NCI-H510A (cell line): ENCODE results near the gene CTTNBP2.

Experiments
- DNase-seq: peaks from one replicate; lab custom pipeline; 2025; lab: John Stamatoyannopoulos, UW

The CTTNBP2 gene

DNA sequence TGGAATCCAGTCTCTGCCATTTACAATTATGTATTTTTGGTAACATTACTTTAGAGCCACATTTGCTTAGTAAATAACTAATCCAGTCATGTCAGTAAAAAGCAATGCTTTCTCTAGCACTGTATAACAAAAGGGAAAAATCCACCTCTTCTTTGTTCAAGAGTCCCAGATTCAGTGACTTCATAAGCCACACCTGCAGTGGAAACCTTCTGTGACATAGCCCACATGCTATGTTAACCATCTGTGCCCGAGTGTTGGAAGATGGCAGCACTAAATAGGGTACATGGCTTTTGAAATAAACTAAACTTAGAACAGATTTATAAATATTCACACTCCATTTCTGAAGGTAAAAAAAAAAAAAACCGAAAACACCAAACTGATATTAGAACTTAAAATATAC is 83.0 kb downstream of the CTTNBP2 start:
- DNase-seq: no peak

DNA sequence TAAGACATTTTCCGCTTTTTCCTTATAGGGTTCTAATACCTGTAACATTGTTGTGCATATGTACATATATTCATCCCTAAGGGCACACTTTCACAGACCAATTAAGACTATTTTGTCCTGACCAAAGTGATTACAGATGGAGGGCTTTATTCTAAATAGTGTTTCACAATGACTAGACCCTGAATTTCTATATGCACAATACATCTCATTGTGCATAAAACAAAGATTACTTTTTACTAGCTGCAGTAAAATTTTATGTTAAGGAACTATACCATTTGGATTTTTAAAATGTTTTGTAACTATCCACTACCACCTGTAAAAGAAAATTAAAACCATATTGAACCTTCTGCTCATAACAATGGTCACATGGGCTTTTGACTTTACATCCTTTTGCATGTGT is 87.8 kb downstream of the CTTNBP2 start:
- DNase-seq: no peak

DNA sequence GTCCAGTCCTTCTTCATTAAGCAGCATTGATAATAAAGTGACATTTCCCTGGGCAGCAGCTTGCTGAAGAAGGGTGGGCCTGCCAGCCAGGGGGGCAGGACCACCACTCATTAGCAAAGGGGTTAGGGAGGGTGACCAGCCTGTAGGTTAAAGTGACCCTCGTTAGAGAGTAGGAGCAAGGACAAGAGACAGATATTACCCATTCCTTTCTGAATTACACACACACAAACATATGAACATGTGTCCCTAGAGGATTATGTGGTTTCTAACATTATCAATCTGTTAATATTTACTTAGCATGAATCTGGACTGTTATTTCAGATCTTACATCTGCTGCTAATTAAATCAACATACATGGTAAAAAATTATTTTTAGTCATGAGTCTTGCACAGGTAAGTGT is 88.9 kb downstream of the CTTNBP2 start:
- DNase-seq: no peak

DNA sequence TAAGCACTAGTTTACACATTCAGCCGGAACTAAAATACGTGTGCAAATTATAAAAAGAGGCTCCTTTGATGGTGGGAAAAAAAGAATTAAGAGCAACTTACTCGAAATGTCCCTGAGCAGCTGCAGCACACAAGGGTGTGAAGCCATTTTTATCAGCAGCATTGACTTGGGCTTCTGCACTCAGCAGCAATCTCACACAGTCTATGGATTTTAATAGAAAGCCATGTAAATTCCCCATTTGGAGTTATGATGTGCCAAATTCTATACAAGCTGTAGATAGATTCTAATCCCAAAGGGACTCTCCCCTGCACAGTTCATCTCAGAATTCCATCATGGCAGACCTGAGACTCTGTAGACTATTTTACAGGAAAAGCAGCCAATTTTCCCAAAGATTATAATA is 90.5 kb downstream of the CTTNBP2 start:
- no peak for DNase-seq

DNA sequence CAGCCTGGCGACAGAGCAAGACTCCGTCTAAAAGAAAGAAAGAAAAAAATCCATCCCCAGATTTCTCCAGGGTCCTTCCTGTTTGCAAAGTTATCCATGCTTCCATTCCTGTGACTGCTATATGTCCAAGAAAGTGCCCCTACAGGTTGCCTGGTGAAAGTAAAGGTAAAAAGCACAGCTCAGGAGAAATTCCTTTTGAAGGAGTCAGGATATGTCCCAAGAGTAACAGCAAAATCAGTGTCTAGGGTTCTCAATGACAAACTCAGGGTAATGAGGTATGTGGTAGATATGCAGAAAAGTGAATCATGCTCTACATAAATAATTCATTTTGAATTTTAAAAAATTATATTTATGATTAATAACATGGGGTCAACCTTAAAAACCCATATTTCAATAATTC is 91.5 kb downstream of the CTTNBP2 start:
- no peak for DNase-seq

DNA sequence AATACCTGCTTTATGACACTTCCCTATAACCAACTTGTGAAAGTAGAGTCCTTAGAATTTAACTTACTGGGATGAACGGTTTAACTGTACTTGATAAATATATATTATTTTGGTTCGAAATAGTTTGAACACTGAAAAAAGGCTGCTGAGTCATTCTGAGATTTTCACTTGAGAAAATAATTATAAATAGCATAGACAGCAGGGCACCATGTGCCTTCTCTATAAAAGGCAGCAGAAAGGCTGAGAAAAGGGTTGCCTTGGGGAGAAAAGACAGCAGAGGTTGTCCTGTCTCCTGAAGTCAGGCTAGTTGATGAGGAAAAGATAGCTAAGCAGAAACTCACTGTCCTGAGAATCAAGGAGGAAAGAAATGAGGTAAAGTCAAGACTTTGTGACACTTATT is 92.4 kb downstream of the CTTNBP2 start:
- no peak for DNase-seq

DNA sequence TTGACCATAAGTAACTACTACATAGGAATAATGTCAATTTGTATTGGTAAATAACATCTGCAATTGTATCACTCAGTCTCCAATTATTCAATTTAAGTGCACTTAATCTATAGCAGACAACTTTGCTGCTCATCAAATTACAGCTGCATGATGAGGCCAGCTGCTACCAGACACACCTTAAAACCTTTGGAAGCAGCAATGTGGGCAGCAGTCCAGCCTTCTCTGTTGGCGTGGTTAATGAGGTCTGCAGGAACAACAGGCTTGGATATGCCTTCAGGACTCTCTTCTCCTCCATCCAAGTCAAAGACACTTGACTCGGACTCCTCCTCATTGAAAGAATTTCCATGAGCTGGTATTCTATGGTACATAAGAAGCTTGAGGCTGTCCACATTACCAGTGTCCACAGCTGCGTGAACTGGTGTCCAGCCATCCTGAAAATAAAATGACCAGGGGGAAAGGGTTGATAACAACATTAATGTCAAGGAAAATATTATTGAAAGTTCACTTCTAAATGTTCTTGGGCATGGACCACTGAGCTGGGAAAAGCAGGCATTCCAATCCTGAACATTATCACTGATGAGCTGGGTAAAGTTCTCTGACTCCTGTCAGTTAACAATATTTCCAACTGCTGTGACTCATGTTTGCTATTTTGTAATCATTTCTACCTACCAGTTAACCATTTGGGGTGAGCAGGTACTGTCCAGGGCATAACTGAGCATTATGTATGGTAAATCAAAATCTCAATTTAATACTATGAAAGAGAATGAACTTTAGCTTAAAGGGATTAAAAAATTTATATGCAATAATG is 95.7 kb downstream of the CTTNBP2 start:
- peak; percentile 20 for DNase-seq

DNA sequence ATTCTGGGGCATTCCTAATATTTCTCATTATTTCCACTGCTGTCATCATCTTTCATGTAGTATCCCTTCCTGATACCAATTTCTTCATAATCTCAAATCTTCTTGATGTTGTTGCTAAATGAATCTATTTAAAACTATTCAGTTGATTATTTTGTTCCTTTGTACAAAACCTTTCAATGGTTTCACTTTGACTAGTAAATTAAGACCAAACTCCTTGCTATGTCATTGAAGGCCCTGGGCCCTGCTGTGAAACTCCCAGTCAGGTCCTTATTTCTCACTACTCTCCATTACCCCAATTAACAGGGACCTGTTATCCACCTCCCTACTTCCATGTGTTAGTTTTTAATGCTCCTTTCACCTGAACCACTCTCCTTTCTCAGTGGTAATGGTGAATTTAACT is 97.0 kb downstream of the CTTNBP2 start:
- DNase-seq: no peak

DNA sequence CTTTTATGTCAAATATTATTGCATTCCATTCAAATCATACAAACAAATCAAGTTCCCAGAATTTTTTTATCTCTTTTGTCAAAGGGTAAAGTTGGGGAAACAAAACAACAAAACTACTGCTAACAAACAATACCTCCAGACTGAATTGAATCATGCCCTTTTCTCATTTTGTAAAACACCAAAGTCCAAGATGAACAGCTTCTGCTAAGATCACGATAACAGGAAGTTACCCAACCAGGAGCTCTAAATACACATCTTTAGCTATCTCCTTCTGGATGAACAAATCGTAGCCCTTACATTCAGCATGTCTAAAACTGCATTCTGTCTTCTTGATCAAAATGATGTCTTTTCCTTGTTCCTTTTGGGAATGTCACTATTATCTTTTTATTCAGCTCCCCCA is 97.4 kb downstream of the CTTNBP2 start:
- DNase-seq: no peak

DNA sequence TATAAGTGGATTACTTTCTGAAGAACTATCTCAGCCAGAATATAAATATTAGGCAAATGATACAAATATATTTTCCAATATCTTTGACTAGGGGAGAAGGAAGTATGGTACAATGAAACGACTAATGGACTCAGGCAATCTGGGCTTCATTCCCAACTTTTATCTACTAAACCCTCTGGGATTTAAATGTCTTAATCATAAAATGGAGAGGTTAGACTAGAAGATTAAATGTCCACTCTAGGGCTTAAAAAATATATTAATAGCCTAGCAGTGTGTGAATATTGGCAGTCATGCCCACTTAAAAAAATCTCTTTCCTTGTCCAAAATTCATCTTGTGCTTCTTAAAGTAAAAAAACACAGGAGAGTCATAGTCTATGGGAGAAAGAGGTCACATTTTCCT is 98.3 kb downstream of the CTTNBP2 start:
- DNase-seq: no peak

DNA sequence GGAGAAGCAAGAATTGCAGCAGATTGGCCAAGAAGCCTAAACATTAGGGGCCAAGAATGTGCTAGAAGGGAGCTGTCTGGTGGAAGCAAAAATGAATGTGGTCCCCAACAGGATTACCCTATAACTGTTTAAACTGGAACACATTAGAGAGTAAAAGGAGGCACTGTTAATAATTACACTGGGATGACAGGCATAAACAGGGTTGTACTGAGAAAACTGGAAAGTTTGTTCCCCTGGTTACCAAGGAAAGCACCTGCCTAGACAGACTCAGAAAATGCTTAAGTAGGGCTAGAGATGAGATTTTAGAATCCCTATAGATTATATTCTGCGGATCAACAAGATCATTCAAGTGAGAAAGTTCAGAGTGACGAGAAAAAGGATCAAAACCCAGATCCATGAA is 100.8 kb downstream of the CTTNBP2 start:
- DNase-seq: no peak

DNA sequence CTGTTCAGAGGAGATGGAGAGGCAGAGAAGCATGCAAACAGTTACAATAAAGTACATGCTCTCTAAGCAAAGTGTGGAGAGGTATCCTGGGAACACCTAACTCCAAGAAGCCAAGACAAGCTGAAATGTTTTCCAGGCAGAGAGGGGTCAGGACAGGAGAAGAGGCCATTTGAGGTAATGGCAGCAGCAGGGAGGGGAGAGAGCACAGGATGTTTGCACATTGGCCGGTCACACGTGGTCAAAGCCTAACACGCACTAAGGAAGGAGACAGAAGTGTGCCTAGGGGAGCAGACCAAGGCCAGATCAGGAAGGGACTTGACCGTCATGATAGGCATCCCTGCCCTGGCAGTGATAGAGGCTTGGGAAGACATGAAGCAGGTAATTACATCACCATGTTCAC is 101.5 kb downstream of the CTTNBP2 start:
- DNase-seq: no peak

DNA sequence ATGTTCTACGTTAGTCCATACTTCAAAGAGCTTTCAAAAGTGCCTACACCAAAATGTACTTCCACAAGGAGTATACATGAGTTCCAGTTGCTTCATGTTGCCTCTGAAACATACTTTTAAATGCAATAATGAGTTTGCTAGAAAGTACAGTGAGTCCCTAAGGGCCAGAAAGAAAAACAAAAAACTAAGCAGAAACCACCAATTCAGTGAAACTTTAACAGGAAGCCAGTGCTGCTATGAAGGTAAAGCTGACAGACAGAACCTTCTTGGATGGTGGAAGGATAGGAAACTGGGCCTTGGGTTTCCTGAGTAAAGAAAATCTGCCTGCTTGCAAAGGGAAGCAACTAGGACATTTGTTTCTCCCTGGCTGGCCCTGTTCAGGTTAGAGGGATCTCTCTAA is 104.2 kb downstream of the CTTNBP2 start:
- DNase-seq: no peak

DNA sequence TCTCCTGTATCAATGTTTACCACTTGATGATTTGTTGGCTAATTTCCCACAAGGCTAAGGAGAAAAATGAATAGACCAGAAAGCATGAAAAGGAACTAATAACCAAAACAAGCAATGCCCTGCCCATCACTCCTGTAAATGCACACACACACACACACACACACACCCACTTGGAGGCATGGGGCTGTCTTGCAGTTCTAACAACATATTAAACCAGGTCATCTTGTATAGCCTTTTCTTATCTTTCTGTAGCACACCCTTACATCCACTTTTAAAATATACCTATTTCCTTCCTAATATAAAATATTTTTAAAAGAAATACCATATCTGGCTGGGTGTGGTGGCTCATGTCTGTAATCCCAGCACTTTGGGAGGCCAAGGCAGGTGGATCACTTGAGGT is 105.3 kb downstream of the CTTNBP2 start:
- DNase-seq: no peak

DNA sequence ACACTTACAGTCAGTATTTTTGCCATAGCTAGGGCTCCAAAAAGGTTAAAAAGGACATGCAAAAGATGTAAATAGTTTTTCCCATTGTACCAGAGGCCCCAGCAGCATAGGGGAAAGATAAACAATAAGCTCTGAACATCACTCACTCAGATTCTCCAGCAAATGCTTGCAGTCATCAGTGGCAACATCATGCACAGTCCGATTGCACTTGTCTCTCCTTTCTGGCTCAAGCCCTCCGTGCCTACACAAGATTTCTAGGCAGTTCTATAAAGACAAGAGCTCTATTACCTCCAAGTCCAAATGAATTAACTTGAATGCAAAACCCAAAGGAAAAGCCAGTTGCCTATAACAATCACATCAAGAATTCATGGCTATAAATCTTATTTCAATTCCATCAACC is 106.3 kb downstream of the CTTNBP2 start:
- DNase-seq: no peak

DNA sequence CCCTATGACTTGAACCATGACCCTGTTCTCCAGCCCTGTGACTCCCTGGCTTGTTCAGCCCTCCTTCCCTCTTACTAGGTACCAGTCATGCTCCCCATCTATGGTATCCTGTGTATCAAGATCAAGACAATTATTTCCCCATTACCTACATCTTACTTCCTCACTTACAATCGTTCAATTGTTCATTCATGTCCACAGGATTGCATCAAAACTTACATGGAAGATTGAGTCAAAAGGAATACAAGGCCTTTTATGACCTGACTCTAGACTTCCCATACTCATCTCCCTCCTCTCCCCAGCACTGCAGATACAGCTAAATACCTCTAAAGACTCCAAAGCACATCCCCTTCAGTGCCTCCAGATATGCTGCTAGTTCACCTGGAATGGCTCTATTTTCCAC is 109.2 kb downstream of the CTTNBP2 start:
- no peak for DNase-seq

DNA sequence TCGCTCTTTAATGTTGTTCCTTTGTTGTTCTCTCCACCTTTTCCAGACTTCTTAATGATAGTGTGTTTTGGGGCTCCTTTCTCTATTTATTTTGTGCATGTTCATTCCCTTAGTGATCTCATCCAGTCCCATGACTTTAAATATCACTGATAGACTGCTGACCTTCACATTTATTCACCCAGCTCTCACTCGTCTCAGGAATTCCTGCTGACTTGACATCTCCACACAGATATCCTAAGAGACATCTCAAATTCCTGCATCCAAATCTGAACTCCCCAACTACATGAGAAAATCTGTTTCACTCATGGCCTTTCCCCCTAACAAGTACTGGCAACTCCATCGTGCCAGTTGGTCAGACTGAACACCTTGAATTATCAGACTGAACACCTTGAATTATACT is 111.2 kb downstream of the CTTNBP2 start:
- no peak for DNase-seq

DNA sequence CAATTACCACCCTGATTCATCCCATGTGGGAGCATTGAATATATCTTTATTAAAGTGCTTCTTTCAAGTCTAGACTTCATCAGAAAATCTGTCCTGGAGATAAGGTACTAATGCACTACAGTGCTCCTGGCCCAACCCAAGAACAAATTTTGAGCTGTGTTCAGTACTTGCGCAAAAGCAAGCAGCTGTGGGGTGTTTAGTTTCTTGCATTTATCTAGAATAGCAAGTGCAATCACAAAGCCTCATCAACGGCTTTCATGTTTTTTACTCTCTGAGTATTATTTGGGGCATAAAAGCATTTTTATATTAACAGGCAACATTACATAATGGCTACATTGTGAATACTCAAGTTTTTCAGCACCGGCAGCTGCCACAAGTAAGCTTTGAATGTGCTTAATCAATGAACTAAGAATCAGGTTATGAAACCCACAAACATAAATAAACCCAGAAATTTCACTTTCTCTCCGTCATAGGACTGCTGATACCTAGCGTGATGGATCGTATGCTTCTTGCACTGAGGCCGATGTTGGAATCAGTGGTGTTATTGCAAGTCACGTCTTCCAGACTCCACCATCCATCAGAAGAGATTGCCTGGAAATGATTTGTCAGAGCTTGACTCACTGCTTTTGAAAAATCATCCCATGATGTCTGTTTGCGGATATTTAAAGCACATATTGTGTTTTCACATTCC is 113.1 kb downstream of the CTTNBP2 start:
- DNase-seq: no peak

DNA sequence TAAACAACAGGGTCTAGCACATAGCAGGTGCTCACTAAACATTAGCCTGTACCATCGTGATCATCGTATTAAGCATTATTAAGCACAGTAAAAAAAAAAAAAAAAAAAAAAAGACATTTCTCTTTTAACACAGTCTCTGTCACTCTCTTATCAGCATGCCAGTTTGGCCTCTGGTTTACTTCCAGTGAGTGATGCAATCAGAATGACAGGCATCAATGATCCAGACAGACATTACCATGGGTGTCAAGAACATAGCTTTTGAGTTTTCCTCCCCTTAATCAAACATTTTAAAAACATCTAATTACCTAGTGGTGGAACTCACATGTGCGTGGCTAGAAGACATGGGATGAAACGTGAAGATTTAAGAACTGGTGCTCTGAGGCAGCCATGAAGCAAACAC is 115.8 kb downstream of the CTTNBP2 start:
- no peak for DNase-seq

DNA sequence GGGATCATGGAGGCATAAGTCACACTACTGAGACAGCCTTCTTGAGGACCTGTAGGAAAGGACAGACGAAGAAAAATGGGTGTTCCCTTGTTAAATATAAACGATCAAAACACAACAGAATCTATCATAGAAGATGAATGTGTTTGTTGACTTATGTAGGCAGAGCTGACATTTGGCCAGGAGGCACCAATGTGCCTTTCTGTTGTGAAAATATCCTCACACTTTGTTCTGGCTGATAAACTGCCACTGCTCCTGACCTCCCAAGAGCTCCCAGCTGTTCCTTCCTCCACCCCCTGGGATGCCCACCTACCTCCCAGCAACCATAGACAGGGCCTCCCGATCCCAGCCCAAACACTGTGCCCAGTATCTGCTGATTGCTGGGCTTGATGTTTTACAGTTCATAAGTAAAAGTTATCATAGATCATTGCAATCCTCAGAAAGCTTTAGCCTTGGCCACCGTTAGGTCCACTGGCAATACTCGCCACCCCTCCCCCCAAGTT is 116.6 kb downstream of the CTTNBP2 start:
- no peak for DNase-seq

DNA sequence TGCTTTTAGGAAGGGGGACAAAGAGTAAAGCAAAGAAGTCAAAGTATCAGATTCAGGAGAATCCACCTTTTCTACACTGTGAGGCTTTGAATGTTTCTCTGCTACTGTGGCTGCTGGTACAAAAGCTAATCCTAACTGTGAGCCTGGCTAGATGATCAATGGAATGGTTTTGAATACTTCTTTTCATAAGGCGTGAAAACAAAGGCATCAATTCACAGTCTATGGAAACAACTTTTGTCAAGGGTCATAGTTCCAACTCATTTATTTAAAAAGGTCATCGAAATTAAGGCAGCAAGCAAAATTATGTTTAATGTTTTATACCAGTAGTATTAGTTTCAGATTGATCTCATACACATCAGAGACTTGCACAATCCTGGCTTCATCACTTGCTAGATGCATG is 118.1 kb downstream of the CTTNBP2 start:
- DNase-seq: no peak

DNA sequence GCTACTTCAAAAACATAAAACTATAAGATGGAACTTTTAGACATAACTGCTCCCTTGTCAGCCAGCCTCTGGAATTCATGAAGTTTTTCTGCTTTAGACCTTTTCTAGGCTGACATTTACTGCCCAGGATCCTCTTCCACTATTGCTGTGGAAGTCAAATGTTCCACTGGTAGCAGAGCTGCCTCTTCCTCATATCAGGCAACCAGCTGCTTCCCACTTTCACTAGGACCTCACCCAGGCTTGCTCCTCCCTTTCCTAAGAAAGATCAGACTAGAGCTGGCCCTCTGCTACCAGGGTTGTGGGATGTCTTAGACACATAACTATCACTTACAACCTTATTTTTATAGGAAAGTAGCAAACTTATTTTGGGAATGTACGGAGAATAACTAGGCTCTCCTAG is 121.5 kb downstream of the CTTNBP2 start:
- DNase-seq: no peak
